ENCODE measurements around the gene SIGLEC10. TPM values are rescaled to one million over a fixed set of nuclear protein-coding genes. Genes with fewer than 3 reads are reported as not detected.
"Not testable (repeated sequence)": the region's sequence is repeated elsewhere in the genome, so short reads cannot be mapped to it uniquely, and the experiment has no call there.

Gene SIGLEC10, protein sequence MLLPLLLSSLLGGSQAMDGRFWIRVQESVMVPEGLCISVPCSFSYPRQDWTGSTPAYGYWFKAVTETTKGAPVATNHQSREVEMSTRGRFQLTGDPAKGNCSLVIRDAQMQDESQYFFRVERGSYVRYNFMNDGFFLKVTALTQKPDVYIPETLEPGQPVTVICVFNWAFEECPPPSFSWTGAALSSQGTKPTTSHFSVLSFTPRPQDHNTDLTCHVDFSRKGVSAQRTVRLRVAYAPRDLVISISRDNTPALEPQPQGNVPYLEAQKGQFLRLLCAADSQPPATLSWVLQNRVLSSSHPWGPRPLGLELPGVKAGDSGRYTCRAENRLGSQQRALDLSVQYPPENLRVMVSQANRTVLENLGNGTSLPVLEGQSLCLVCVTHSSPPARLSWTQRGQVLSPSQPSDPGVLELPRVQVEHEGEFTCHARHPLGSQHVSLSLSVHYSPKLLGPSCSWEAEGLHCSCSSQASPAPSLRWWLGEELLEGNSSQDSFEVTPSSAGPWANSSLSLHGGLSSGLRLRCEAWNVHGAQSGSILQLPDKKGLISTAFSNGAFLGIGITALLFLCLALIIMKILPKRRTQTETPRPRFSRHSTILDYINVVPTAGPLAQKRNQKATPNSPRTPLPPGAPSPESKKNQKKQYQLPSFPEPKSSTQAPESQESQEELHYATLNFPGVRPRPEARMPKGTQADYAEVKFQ
- total RNA-seq: 0.04 and 0.55 TPM in 2 replicates

DNA sequence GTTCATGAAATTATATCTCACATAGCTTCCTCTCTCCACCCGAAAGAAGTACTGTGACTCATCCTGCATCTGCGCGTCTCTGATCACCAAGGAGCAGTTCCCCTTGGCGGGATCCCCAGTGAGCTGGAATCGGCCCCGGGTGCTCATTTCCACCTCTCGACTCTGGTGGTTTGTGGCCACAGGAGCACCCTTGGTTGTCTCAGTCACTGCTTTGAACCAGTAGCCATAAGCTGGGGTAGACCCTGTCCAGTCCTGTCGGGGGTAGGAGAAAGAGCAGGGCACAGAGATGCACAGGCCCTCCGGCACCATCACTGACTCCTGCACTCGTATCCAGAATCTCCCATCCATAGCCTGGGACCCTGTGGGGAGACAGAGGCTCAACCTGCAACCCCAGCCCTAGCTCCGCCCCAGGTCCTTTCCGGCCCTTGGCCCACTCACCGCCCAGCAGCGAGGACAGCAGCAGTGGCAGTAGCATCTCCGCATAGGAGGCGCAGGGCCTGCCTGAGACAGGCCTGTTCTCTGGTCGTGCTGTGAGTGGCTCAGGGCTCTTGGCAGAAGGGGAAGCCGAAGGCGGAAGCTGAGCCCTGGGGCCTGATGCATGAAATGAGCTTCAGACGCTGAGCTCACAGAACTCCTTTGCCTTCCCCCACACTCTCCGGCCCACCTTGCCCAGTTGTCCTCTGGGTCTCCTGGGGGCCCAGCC is at the start of gene SIGLEC10:
SIGLEC10 (minus strand) TSS at position 536 of the 703 bp plus-strand sequence; CDS start at position 475, 61 bp downstream.
- TF ChIP-seq, protein P1, sequence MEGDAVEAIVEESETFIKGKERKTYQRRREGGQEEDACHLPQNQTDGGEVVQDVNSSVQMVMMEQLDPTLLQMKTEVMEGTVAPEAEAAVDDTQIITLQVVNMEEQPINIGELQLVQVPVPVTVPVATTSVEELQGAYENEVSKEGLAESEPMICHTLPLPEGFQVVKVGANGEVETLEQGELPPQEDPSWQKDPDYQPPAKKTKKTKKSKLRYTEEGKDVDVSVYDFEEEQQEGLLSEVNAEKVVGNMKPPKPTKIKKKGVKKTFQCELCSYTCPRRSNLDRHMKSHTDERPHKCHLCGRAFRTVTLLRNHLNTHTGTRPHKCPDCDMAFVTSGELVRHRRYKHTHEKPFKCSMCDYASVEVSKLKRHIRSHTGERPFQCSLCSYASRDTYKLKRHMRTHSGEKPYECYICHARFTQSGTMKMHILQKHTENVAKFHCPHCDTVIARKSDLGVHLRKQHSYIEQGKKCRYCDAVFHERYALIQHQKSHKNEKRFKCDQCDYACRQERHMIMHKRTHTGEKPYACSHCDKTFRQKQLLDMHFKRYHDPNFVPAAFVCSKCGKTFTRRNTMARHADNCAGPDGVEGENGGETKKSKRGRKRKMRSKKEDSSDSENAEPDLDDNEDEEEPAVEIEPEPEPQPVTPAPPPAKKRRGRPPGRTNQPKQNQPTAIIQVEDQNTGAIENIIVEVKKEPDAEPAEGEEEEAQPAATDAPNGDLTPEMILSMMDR (IDR thresholded peaks at IDR 0.05; ENCODE audit: insufficient read depth, low read length, poor library complexity, severe bottlenecking): no peak
- H3K27me3 ChIP-seq (ENCODE audit: control insufficient read depth, insufficient read depth, low read length): no peaks in the 10 kb centered on the region
- H3K36me3 ChIP-seq (ENCODE audit: control insufficient read depth, insufficient read depth, low read length): no peaks in the 10 kb centered on the region

DNA sequence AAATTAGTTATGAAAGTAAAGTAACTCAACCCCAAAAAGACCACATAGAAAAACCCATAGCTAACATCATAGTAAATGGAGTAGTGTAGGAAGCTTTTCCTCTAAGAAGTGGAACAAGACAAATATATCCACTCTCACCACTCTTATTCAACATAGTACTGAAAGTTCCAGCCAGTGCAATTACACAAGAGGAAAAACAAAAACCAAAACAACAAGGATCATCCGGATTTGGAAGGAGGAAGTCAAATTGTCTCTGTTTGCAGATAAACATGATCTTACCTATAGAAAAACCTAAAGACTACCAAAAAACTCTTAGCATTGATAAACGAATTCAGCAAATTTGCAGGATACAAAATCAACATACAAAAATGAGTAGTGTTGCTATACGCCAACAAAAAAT is 49.3 kb upstream of the SIGLEC10 start:
- no peak overlapping the region for H3K4me3 ChIP-seq (ENCODE audit: low read depth, low read length)
- H3K27me3 ChIP-seq (ENCODE audit: control insufficient read depth, insufficient read depth, low read length): no peaks in the 10 kb centered on the region
- H3K36me3 ChIP-seq (ENCODE audit: control insufficient read depth, insufficient read depth, low read length): no peaks in the 10 kb centered on the region
- DNase-seq (ENCODE audit: low read depth): no peak
- TF ChIP-seq, protein P1 (IDR thresholded peaks at IDR 0.05; ENCODE audit: insufficient read depth, low read length, poor library complexity, severe bottlenecking): no peak

More for the DNA sequence above, at the start of gene SIGLEC10:
- no peak for DNase-seq (ENCODE audit: low read depth)
- no peak within 1 kb of the TSS for H3K4me3 ChIP-seq (ENCODE audit: low read depth, low read length)

DNA sequence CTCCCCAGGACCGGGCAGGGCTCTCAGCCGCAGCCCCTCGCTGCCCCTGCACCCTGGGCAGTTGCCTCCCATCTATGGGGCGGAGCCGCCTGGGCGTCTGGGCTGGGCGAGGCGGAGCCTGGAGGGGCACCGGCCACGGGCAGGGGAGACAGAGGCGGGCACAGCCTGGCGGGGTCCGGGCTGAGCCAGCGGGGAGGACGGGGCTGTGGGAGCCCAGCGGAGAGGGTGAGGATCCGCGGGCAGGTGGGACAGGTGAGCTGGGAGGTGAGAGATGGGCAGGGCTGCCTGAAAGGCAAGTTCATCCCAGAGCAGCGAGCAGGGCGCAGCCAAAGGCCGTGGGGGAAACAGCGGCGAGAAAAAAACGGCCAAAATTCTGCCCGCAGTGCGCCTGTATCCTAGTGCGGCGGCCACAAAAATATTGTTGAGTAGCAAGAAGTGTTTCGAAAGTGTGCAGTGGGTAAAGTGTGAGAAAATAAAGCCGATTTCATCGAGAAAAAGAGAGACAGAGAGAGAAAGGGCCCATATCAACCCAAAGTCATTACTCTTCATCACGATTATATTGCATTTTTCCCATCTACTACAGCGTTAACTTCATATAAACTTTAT is 46.6 kb upstream of the SIGLEC10 start:
- H3K27me3 ChIP-seq (ENCODE audit: control insufficient read depth, insufficient read depth, low read length); DNase-seq (ENCODE audit: low read depth): not testable (repeated sequence)

DNA sequence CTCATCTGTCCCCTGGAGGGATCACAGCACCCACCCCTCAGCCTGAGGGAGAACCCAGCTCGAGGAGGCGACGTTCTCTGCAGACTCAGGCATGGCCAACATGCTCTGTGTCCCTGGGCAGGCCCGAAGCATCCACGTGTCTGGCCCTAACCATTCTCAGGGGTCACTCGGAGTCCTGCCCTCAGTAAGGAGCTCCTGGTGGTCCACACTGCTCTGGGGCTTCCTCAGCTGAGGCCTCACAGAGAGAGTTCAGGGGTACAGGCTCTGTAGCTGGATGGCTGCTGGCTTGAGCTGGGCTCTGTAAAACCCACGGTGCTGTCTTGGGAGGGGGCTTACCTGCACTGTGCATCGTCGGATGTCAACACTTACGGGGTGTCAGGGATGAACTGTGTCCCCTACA is 45.2 kb upstream of the SIGLEC10 start:
- H3K27me3 ChIP-seq (ENCODE audit: control insufficient read depth, insufficient read depth, low read length): no peaks in the 10 kb centered on the region
- TF ChIP-seq, protein P1 (IDR thresholded peaks at IDR 0.05; ENCODE audit: insufficient read depth, low read length, poor library complexity, severe bottlenecking): no peak

More for the DNA sequence above, 46.6 kb upstream of the SIGLEC10 start:
- H3K4me3 ChIP-seq (ENCODE audit: low read depth, low read length); H3K36me3 ChIP-seq (ENCODE audit: control insufficient read depth, insufficient read depth, low read length): not testable (repeated sequence)

DNA sequence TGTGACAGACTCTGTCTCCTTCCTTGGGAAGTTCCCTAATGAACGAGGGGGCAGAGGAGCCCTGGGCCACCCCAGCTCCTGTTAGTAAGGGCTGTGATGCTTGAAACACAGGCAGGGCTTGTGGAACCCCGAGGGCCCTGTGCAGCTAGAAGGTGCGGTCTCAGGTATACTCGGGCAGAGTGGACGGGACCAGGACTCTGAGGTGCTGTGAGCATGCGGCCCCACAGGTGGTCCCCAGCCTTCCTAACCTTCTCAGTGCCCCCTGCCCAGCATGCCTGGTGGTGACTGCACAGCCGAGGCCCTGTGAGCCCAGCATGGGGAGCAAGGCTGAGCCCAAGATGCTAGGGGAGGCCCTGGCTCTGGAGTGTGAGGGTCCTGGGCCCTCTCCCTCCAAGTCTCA is 44.8 kb upstream of the SIGLEC10 start:
- Histone ChIP-seq H3K4me3 (ENCODE audit: low read depth, low read length) (no peak overlapping the region), H3K27me3 (ENCODE audit: control insufficient read depth, insufficient read depth, low read length) (no peaks in the 10 kb centered on the region), H3K36me3 (ENCODE audit: control insufficient read depth, insufficient read depth, low read length) (no peaks in the 10 kb centered on the region)
- no peak for DNase-seq (ENCODE audit: low read depth)
- TF ChIP-seq, protein P1 (IDR thresholded peaks at IDR 0.05; ENCODE audit: insufficient read depth, low read length, poor library complexity, severe bottlenecking): no peak

More for the DNA sequence above, 45.2 kb upstream of the SIGLEC10 start:
- DNase-seq (ENCODE audit: low read depth): no peak
- Histone ChIP-seq H3K4me3 (ENCODE audit: low read depth, low read length) (no peak overlapping the region), H3K36me3 (ENCODE audit: control insufficient read depth, insufficient read depth, low read length) (no peaks in the 10 kb centered on the region)

Measured in kidney epithelial cell (primary cell).